Adipocyte (in vitro differentiated cells): ENCODE data around the gene MINDY2.
"Not testable (repeated sequence)": the region's sequence is repeated elsewhere in the genome, so short reads cannot be mapped to it uniquely, and the experiment has no call there.

Source experiments
- DNase-seq: peaks from one replicate; pipeline ENCODE4 v3.0.0-alpha.2; 2015; ENCODE audit warnings: low read depth
- H3K27me3 ChIP-seq: replicated peaks from 2 replicates; pipeline ENCODE4 v1.7.0; 2013; ENCODE audit warnings: mild to moderate bottlenecking, low read length, moderate library complexity; ENCODE audit not compliant: control insufficient read depth, insufficient read depth
- H3K36me3 ChIP-seq: 2 replicates; pipeline ENCODE4 v1.7.0; 2013; ENCODE audit warnings: low read length, mild to moderate bottlenecking, moderate library complexity; ENCODE audit not compliant: control insufficient read depth, insufficient read depth, severe bottlenecking
- H3K4me1 ChIP-seq: 2 replicates; pipeline ENCODE4 v1.7.0; 2013; ENCODE audit warnings: mild to moderate bottlenecking, low read length, moderate library complexity; ENCODE audit not compliant: control insufficient read depth, insufficient read depth
- H3K4me3 ChIP-seq: 2 replicates; pipeline ENCODE4 v1.7.0; 2013; ENCODE audit warnings: mild to moderate bottlenecking, low read length, moderate library complexity
- H3K9ac ChIP-seq: 2 replicates; pipeline ENCODE4 v1.7.0; 2013; ENCODE audit warnings: mild to moderate bottlenecking, low read length, moderate library complexity
- H3K9me3 ChIP-seq: 2 replicates; pipeline ENCODE4 v1.7.0; 2013; ENCODE audit warnings: mild to moderate bottlenecking, low read length, moderate library complexity; ENCODE audit not compliant: control insufficient read depth

MINDY2 gene

DNA sequence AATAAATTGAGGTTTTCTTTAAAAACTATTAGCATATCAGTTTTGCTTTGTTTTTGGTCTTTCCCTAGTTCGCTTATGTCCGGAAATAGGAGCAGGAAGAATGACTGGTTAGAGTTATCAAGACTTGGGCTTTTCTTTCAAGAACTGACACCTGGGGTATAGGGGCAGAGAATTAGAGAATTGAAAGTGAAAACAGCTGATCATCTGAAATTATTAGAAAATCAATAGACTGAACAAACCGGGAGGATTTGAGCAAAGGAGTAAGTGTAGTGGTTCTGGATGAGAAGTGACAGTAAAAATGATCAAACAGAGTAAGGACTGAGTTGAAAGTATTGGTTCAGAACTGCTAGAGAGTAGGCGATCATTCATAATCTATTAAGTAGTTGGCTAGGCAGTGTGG, 6.0 kb downstream of the MINDY2 start:
- no peak overlapping the region for H3K9ac ChIP-seq
- H3K27me3 ChIP-seq, result no peaks in the 10 kb centered on the region
- H3K9me3 ChIP-seq, result no peaks in the 10 kb centered on the region
- peaks cover 7% of the 10 kb centered on the region for H3K4me1 ChIP-seq
- H3K4me3 ChIP-seq, result no peak overlapping the region
- DNase-seq, result no peak
- H3K36me3 ChIP-seq, result no peaks in the 10 kb centered on the region

- H3K9me3 ChIP-seq, result no peaks in the 10 kb centered on the region
- H3K27me3 ChIP-seq, result no peaks in the 10 kb centered on the region
- no peaks in the 10 kb centered on the region for H3K36me3 ChIP-seq
- no peak overlapping the region for H3K9ac ChIP-seq
- H3K4me3 ChIP-seq, result no peak overlapping the region
- no peak for DNase-seq
- no peaks in the 10 kb centered on the region for H3K4me1 ChIP-seq
These were observed 8.5 kb downstream of the MINDY2 start for GRCh38 chr15:58779554-58779953.

GRCh38 chr15:58785355-58785754, 14.3 kb downstream of the MINDY2 start:
- Histone ChIP-seq H3K4me3 (no peak overlapping the region), H3K36me3 (no peaks in the 10 kb centered on the region), H3K4me1 (peaks cover 4% of the 10 kb centered on the region), H3K9me3 (no peaks in the 10 kb centered on the region), H3K27me3 (no peaks in the 10 kb centered on the region), H3K9ac (no peak overlapping the region)
- no peak for DNase-seq

DNA sequence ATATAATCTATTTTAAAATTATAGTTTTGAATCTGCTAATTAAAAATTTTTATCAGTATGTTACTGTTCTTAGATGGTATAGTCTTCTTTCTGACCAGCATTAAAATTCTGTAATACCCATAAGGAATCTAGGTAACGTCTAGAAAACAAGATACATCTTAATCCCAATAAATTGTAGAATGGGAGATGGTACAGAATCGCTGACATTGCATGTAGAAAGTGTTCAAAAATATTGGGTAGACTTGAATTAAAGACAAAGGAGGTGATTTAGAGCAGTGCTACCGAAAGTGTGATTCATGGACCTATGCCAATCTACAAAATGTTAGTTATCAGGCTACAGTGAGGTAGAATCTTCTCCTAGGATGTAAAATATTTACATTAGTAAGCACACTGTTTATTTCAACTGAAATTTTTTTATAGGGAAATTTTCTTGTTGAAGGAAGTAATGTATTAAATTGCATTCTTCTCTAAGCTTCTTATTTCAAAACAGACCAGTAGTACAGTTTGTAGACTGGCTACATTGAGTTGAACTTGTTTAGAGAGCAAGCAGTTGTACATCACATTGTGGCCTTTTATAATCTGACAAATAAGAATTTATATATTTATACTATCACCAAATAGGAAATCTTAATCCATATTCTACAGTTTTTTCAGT, 17.1 kb downstream of the MINDY2 start:
- no peaks in the 10 kb centered on the region for H3K9me3 ChIP-seq
- no peak overlapping the region for H3K4me3 ChIP-seq
- no peak for DNase-seq
- H3K9ac ChIP-seq, result no peak overlapping the region
- no peaks in the 10 kb centered on the region for H3K36me3 ChIP-seq
- peaks cover 4% of the 10 kb centered on the region for H3K4me1 ChIP-seq
- H3K27me3 ChIP-seq, result no peaks in the 10 kb centered on the region

GRCh38 chr15:58793862-58794261, 22.8 kb downstream of the MINDY2 start:
- Histone ChIP-seq H3K4me1 (no peaks in the 10 kb centered on the region), H3K27me3 (no peaks in the 10 kb centered on the region), H3K9ac (no peak overlapping the region), H3K4me3 (no peak overlapping the region), H3K36me3 (no peaks in the 10 kb centered on the region), H3K9me3 (no peaks in the 10 kb centered on the region)
- no peak for DNase-seq

DNA sequence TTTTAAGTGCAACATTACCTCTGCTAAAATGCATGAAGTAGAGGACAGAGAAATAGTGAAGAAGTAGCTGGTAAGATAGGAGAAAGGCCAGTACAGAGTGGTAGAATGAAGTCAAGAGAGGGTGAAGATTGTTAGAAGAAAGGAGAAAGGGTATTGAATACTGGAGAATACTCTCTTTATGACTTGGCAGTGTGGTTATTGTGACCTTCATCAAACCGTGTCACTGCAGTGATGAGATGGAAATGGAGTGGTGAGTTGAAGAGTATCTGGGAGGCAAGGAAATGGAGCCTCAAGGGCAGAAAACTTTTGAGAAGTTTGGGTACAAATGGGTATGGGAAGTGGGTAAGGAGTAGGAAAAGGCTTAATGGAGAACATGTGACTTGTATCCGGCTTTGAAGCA, 24.7 kb downstream of the MINDY2 start:
- H3K4me1 ChIP-seq, result no peaks in the 10 kb centered on the region
- DNase-seq, result no peak
- no peak overlapping the region for H3K4me3 ChIP-seq
- H3K9me3 ChIP-seq, result no peaks in the 10 kb centered on the region
- no peaks in the 10 kb centered on the region for H3K27me3 ChIP-seq
- H3K9ac ChIP-seq, result no peak overlapping the region
- no peaks in the 10 kb centered on the region for H3K36me3 ChIP-seq

DNA sequence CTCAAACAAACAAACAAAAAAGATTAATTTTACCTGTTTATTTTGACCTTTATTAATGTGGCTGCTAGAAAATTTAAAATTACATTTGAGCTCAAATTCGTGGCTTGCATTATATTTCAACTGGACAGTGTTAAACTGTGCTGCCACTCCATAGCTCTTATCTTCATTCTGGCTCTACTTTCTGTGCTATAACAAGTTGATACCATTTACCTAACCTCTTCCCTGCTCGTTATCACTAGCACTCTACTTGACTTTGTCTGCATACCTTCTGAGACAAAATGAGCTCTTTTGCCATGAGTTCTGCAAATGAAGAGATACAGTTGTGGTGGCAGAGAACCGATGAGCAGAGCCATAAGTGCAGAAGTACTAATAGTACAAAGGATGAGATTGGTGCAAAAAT, 26.4 kb downstream of the MINDY2 start:
- Histone ChIP-seq H3K4me1 (no peaks in the 10 kb centered on the region), H3K36me3 (no peaks in the 10 kb centered on the region), H3K9ac (no peak overlapping the region), H3K27me3 (no peaks in the 10 kb centered on the region), H3K9me3 (no peaks in the 10 kb centered on the region), H3K4me3 (no peak overlapping the region)
- DNase-seq, result no peak

DNA sequence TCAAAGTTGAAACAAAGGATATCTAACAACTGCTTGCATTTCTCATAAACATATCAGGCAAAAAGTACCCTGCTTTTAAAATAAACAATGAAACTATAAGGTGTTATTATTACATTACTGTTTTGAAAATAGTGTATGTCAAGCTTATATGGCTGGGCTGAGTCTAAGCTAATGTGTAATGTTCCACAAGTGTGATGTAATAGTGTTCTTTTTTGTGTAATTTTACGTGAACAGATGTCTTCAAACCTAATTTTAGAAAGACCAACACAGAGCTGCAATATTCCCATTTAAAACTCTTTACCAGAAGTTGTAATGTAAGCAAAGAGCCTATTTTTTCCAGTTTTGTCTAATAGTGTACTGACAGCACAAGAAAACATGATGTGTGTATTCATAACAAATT, 34.0 kb downstream of the MINDY2 start:
- peak; percentile 64 for DNase-seq
- no peak overlapping the region for H3K9ac ChIP-seq
- H3K4me1 ChIP-seq, result peaks cover 12% of the 10 kb centered on the region
- no peaks in the 10 kb centered on the region for H3K9me3 ChIP-seq
- H3K36me3 ChIP-seq, result peaks cover 5% of the 10 kb centered on the region
- H3K4me3 ChIP-seq, result no peak overlapping the region
- no peaks in the 10 kb centered on the region for H3K27me3 ChIP-seq

GRCh38 chr15:58823267-58823666, 52.2 kb downstream of the MINDY2 start:
- DNase-seq, H3K4me1 ChIP-seq, H3K9me3 ChIP-seq, H3K27me3 ChIP-seq, H3K9ac ChIP-seq, H3K4me3 ChIP-seq: not testable (repeated sequence)
- H3K36me3 ChIP-seq, result peaks cover 14% of the 10 kb centered on the region

DNA sequence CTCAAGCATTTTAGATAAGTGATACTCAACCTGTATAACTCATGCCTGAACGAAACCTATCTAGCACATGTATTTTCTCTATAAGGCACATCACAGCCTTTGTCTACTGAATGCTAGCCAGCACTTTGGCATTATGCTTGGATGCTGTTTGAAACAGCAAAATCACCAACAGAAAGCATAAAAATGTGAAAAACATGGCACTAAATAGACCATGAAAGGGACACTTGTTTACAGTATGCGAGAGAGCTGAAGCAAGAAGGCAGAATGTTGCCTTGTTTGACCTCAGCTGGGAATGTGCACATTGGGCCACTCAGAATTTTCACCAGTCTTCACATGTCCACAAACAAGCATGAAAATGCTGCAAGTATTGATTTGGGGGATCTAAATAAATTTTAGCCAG, 59.5 kb downstream of the MINDY2 start:
- Histone ChIP-seq H3K9me3 (no peaks in the 10 kb centered on the region), H3K4me3 (no peak overlapping the region), H3K27me3 (no peaks in the 10 kb centered on the region), H3K36me3 (peaks cover 25% of the 10 kb centered on the region), H3K4me1 (peaks cover 5% of the 10 kb centered on the region), H3K9ac (no peak overlapping the region)
- peak; percentile 36 for DNase-seq

DNA sequence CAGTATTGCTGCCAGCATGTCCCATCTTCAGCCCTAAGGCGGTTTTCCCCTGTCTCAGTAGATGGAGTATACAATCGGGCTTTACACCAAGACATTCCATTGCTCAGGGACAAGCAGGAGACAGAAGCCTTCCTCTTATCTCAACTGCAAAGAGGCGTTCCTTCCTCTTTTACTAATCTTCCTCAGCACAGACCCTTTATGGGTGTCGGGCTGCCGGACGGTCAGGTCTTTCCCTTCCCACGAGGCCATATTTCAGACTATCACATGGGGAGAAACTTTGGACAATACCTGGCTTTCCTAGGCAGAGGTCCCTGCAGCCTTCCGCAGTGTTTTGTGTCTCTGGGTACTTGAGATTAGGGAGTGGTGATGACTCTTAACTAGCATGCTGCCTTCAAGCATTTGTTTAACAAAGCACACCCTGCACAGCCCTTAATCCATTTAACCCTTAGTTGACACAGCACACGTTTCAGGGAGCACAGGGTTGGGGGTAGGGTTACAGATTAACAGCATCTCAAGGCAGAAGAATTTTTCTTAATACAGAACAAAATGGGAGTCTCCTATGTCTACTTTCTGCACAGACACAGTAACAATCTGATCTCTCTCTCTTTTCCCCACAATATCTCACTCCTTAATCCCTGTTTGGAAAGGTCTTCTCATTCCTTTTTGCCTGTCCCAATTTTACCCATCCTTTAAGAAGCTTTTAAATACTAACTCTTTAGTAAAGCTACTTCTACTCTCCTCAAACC, 62.8 kb downstream of the MINDY2 start:
- H3K36me3 ChIP-seq, result peaks cover 14% of the 10 kb centered on the region
- H3K4me3 ChIP-seq, H3K9ac ChIP-seq, H3K4me1 ChIP-seq, H3K27me3 ChIP-seq, H3K9me3 ChIP-seq, DNase-seq: not testable (repeated sequence)

GRCh38 chr15:58839485-58839884, 68.4 kb downstream of the MINDY2 start:
- DNase-seq, result no peak
- Histone ChIP-seq H3K9ac (no peak overlapping the region), H3K27me3 (no peaks in the 10 kb centered on the region), H3K4me1 (no peaks in the 10 kb centered on the region), H3K9me3 (no peaks in the 10 kb centered on the region), H3K36me3 (peaks cover 3% of the 10 kb centered on the region), H3K4me3 (no peak overlapping the region)
